Measurements from ENCODE around the gene PNLIPRP1. TPM values are rescaled to one million over a fixed set of nuclear protein-coding genes. Genes with fewer than 3 reads are reported as not detected.

PNLIPRP1 gene
- total RNA-seq = not detected

DNA sequence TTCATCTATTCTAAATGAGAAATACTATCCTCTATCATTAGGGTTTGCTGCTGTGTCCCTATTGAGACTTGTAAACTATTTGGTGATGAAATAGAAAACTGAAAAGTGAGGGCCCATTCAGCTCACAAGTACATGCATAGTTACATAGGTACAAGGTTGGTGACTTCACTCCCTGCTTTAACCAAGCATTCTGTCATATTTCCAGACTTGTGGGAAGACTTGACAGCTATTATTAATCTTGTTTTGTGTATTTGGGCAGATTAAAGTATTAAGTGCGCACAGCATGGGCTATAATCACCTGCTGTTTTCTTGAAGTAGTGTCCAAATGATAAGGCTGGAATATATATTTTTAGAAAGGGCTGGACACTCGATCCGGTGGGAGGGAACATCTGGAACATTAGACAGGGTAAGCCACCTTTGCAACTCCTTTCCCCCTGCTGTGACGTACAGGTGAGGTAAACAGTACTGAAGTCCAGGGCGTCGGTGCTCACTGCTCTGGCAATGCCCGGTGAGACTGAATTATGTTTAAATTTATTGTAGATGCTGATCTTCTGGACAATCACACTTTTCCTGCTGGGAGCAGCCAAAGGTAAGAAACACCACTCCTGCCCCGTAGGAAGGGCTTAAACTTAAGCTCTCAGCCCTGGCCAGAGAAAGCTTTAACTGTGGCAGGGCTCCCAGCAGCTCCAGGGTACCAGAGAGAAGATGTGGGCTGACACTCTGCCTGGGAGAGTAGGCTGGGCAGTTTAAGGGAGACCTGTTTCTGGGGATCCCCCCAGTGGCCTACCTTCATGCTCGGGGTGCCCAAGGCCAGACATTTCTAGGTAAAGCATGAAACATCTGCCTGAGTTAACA, at the start of gene PNLIPRP1:
Gene PNLIPRP1 (plus strand): TSS at position 370 of the 855 bp plus-strand sequence. CDS start 171 bp downstream, at position 541.
- no peak for DNase-seq (ENCODE audit: low spot score)

DNA sequence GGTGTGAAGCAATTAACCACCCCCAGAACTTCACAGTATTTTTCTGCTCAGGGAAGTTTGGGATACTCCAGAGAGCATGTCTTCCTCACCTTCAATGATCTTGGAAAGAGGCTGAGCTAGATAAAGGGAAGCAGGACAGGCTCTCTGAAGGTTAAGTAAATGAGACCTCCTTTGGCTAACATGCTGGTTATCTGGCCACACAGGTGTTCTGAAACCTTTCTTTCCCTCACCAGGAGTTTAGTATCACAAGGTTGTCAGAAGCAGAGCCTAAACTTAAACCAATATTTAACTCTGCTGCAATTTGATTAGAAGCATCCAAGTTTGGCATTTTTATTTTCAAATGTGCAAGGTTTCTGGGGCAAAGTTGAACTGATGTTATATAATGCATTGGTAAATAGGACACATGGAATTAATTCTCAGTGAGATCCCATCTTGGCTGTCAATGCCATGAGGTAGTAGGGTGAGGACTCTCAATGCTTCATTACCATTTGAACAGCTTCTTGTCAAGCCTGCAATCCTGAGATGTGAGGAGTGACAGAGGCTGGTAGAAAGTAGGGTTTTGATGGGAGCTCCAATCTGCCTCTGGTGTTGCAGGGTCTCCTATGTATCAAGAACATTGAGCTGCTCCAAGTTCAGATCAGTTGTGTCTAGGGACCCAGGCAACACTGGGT, 48.6 kb upstream of the PNLIPRP1 start:
- DNase-seq (ENCODE audit: low spot score) = no peak

DNA sequence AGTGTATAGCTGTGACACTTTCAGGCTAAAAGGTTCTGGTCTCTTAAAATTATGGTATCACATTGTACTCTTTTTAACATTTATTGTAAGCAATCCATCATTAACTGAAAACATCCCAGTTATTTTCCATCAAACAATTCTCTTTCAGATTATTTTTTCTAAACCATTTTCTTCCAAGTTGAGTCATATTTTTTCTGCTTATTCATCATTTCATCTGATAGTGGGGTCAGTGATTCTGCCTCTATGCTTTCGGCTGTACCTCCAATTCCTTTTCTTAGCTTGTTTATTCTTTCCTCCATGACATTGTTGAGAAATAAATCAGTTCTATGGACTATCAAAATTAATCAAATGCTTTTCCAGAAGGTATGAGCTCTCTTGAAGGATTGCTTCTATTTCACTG, 45.6 kb upstream of the PNLIPRP1 start:
- DNase-seq (ENCODE audit: low spot score) = no peak

DNA sequence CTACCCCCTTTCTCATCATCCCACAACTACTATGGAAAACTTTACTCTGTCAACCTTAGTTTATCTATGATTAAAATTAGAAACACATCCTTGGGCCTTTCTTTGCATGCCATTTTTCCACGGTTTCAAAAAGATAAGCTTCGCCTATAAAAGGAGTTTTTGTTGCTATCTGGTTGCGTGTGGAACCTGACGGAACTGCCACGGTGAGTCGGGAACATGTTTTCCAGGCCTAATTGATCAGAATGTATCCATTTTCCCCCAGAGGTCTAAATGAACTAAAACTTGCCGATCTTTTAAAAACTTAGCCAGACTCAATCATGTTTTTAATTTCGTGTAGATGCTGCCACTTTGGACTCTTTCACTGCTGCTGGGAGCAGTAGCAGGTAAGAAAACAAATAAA, 45.0 kb upstream of the PNLIPRP1 start, which contains the start of gene PNLIP:
Gene PNLIP (plus strand): TSS at position 176 of the 400 bp plus-strand sequence. CDS start 162 bp downstream, at position 338.
- no peak for DNase-seq (ENCODE audit: low spot score)

DNA sequence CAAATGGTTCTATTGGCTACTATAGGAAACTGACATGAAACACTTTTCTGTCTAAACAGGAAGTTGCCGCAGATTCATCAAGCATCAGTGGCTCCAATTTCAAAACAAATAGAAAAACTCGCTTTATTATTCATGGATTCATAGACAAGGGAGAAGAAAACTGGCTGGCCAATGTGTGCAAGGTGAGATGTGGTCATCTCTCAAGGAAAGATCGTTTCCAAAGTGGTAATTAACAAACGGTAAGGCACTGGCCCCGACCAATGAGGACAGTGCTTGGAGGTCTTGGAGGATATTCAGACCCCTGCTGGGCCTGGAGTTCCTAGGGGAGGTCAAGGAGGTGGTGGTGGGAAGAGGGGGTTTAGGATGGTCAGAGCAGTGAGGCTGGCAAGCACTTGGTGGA, 42.5 kb upstream of the PNLIPRP1 start:
- DNase-seq (ENCODE audit: low spot score) = no peak

DNA sequence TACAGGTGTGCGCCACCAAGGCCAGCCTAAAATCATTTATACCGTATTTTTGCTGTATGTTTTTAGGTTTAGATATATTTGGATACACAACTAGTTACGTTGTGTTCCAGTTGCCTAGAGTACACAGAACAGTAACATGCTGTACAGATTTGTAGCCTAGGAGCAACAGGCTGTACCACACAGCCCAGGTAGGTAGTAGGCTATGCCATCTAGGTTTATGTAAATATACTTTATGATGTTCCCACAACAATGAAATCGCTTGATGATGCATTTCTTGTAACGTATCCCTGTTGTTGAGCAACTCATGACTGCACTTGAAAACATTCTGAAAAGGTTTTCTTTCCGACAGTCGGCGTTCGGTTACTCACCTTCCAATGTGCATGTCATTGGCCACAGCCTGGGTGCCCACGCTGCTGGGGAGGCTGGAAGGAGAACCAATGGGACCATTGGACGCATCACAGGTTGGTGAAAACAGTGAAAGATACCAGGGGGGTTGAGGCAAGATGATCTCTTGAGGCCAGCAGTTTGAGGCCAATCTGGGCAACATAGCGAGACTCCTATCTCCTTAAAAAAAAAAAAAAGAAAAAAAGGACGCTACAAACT, 37.3 kb upstream of the PNLIPRP1 start:
- DNase-seq (ENCODE audit: low spot score) = no peak

DNA sequence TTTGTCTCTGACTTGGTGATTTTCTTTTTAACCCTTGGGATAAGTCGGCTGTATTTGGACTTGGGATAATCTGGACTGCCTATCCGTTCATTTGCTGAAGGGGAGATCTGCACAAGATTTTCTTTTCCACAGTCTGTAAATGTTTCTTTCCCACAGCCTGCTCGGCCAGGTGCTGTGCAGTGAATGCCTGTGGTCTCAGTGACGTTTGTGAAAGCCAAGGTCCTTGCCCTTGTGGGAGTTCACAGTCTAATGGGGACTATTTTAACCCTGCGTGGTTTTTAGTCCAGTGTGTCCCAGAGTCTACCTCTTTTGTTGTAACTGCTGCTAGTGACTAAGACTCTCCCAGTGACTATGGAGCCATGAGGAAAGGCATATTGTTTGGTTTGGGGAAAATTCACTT, 36.1 kb upstream of the PNLIPRP1 start:
- no peak for DNase-seq (ENCODE audit: low spot score)

DNA sequence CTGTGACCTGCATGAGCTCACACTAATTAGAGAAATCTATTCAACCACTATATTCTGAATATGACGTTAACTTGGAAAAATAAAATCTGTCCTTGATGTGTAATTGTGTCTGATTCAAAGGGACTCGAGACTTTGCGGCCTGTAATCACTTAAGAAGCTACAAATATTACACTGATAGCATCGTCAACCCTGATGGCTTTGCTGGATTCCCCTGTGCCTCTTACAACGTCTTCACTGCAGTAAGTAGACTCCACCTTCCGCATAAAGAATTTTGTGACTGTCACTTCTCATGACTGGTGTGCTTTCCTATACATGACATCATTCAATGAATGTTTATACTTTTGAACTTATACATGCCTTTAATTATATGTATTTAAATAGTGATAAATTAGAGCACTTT, 34.9 kb upstream of the PNLIPRP1 start:
- DNase-seq (ENCODE audit: low spot score) = no peak

DNA sequence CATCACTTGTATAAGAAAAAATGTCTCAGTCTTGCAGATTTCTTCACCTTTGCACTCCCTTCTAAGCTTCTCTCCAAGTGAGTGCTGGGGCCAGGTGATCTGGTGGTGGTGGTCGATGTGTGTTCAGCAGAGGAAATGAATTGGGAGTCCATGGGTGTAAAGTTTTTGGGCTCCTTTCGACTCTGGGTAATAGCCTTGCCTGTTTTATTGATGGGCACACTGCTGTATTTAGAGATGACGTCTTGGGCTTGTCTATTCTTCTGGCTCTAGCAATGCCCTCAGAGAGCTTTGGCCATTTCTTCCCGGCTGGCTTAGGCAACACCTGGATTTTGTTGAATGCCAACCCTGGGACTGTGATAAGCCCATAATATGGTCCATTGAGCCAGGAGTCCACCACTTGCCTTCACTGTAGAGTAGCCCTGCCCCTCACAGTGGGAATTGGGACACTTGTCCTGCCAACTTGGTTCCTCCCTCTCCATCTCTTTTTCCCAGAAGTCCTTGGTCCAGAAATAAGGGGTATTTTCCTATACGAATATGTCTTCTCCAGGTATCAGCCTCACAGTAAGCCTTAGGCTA, 33.4 kb upstream of the PNLIPRP1 start:
- DNase-seq (ENCODE audit: low spot score) = no peak

DNA sequence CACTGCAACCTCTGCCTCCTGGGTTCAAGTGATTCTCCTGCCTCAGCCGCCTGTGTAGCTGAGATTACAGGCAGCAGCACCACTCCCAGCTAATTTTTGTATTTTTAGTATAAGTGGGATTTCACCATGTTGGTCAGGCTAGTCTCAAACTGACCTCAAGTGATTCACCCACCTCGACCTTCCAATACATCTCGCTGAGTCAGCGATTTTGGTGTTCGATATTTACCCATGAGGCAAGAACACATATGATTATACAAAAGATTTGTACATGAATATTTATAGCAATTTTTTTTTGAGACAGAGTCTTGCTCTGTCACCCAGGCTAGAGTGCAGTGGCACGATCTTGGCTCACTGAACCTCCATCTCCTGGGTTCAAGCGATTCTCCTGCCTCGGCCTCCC, 25.2 kb upstream of the PNLIPRP1 start:
- no peak for DNase-seq (ENCODE audit: low spot score)

DNA sequence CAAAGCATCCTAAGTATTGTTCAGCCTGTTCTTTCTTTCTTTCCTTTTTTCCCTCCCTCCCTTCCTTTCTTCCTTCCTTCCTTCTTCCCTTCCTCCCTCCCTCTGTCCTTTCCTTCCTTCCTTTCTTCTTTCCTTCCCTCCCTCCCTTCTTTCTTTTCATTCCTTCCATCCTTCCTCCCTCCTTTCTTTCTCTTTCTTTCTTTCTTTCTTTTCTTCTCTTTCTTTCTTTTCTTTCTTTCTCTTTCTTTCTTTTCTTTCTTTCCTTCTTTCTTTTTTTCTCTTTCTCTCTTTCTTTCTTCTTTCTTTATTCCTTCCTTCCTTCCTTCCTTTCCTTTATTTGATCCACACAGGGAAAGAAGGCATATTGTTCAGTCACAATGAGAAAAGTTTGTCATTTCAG, 23.8 kb upstream of the PNLIPRP1 start:
- no peak for DNase-seq (ENCODE audit: low spot score)

DNA sequence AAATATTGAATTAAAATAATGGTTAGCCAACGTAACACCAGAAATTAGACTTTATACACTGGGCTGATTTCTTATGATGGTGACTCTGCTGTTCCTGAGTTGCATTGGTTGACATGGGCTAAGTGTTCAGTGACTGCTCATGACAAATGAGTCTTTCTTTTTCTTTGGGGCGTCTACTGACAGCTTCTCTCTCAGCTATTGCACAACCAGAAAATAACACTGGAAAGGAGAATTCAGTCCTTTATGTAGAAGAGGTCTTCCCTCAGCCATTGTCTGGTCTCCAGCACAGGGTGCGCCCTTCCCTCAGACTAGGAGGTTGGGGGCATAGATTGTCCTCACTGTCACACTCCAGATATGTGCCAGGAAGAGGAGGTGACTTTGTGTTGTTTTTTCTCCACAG, 23.4 kb upstream of the PNLIPRP1 start:
- no peak for DNase-seq (ENCODE audit: low spot score)

DNA sequence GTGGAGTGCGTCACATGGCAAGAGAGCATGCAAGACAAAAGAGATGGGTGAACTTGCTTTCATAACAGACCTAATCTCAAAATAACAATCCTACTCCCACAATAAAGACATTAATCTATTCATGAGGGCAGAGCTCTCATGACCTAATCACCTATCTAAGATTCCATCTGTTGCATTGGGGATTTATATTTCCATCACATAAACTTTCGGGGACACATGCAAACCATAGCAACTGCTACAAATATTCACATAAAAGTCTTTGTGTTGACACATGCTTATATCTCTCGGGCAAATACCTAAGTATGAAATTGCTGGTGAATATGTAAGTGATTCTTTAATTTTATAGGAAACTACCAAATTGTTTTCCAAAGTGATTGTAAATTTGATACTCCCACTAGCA, 16.0 kb upstream of the PNLIPRP1 start:
- no peak for DNase-seq (ENCODE audit: low spot score)

DNA sequence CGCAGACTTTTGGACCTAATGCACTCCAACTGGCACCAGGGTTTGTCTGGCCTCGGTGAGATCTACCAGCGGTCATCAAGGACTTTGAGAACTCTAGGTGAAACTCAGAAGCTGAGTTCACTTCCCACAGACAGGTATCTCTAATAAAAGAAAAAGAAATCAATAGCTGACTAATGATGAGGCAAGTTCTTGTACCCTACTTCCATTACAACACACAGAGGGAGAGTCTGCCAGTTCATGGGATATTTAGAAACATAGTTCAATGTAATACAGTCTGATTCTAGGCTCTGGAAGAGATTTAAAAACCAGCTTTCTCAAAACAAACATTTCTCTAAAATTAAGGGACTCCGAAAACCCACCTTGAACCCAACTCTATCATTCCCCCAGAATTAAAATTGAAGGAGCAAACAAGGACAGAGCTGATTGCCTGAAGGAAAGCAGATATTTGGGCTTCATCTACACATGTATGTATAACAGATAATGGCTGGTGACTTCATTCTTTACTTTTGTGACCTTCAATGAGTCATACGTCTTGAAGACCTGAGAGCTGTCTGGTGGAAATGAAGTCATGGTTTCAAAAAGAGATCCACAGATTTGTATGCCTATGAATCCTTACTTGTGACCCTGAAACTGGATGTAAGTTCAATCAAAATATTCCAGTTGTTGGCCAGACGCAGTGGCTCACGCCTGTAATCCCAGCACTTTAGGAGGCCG, 2.7 kb upstream of the PNLIPRP1 start:
- DNase-seq (ENCODE audit: low spot score) = no peak

DNA sequence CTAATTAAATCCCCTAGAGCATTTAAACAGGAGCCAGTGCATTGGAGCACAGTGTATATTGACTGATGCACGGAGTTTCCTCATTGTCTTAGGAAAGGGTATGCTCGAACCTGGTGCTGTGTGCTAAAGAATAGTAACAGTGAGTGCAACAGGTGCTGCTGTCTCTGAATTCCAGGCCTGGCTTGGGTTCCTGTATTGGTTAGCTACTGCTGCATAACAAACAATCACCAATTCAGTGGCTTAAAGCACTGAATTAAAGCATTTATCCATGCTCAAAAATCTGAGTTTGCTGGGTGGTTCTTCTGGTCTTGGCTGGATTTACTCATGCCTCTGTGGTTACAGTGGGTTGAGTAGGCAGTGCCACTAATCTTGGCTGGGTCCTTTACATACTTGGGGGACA, 1.8 kb upstream of the PNLIPRP1 start:
- DNase-seq (ENCODE audit: low spot score) = no peak

DNA sequence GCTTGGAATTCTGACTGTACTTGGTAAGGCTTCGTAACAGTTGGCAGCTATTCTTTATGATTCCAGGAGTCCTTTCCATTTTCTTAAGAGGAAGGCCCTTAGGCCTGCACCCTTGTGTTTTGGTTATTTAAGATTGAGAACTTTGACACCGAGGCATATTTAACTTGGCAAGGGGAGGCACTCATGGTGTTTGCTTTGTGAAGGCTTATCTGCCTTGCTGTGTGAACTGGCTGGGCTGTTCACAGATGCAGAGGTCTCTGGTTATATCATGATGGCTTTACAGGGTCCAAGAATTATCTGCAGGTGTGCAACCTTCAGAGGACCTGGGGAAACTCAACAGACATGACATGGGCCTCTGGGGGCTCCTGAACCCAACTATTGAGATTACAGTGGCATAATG, 833 bp upstream of the PNLIPRP1 start:
- no peak for DNase-seq (ENCODE audit: low spot score)

DNA sequence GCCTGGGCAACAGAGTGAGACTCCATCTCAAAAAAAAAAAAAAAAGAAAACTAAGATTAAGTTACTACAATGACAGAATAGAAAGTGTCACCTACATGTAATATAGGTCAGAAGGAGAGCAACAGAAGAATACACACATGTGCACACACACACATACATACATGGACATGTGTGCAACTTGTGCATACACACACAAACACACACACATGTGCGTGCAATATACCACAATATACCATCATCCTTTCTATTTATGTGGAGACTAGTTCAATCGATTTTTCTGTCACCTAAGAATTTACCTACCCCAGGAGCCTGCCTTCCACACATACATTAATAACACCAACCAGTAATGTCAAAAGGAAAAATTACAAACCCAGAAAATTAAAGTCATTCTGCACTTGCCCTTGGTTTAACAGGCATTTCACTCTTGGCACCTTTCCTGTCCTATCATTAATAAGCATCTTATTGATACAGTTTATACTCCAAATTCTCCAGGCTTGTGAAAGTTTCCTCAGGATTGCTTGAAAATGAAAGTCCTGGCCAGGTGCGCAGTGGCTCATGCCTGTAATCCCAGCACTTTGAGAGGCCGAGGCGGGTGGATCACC, 2.5 kb downstream of the PNLIPRP1 start:
- DNase-seq (ENCODE audit: low spot score) = no peak

DNA sequence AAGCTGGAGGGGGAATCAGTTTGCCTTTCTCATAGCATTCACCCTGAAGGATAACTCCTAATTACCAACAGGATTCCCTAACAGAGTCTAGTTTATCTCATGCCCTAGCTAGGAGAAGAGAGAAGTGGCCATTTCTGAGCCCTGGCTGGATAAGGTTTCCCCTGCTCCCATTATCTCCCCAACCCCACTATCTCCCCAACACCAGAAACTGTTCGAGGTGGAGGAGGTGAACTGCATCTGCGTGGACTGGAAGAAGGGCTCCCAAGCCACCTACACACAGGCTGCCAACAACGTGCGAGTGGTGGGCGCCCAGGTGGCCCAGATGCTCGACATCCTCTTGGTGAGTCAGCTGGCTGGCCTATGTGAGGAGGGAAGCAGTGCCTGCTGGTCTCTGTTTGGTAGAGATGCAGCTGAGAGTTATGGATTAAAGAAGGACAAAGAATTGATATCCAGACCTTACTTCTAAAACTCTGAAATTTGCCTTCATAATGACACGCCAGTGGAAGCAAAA, 3.8 kb downstream of the PNLIPRP1 start:
- no peak for DNase-seq (ENCODE audit: low spot score)

DNA sequence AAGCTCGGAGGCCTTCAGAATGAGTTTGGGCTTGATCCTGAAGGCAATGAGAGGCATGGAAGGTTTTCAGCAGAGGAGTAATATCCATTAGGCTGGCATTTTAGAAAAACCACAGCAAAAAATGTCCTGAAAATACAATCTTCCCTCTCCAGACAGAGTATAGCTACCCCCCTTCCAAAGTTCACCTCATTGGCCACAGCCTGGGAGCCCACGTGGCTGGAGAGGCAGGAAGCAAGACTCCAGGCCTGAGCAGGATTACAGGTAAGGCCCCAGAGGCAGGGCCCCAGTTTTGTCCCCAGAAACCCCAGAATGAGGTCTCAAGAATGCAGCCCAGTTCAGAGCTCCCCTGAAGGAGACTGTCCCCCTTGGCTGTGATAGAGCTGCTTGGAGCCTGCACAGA, 5.3 kb downstream of the PNLIPRP1 start:
- DNase-seq (ENCODE audit: low spot score) = no peak

DNA sequence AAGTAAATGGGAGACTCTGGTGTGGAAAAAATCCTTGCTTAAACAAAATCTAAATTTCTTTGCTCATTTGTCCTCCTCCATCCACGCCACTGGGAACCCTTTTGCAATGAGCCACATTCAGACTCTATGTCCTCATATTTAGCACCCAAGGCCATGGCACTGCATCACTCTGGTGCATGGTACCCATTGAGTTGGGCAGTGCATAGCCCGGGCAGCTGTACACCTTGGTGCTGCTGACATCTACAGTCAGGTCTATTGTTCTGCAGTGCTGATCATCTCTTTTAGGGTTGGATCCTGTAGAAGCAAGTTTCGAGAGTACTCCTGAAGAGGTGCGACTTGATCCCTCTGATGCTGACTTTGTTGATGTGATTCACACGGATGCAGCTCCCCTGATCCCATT, 6.8 kb downstream of the PNLIPRP1 start:
- no peak for DNase-seq (ENCODE audit: low spot score)

DNA sequence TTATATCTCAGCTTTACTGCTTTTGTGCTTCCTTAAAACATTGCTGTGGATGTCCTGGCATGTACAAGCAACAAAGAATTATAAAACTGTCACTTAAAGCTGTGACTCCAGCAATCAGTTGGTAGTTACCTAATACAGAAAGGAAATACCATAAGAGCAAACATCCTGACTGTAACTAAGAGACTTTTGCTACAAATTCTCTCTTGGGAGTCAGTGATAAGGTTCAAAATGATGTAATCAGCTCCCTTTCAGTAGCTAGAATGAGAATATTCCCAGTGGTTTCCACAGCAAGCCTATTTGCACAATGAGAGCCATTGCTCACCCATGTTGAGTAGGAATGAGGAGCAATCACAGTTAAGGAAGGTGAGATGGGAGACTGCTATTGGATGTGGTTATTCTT, 7.6 kb downstream of the PNLIPRP1 start:
- no peak for DNase-seq (ENCODE audit: low spot score)
